Body of pancreas (tissue), 4 donors: ENCODE results near the gene CLMN.

Experiments
- CTCF ChIP-seq, 7 experiments: fragments of 450-650 bp in 4 of 7; fragments of 200-600 bp in 3 of 7; sonication (generic) in 3 of 7; IDR thresholded peaks; one replicate each; pipeline ENCODE4 v1.5.1; 2016 to 2019; ENCODE audit warnings: antibody characterized with exemption in 7 of 7
- POLR2A ChIP-seq, 3 donors: fragments of 450-650 bp; IDR thresholded peaks; one replicate each; pipeline ENCODE4 v1.6.1; 2016; ENCODE audit warnings: antibody characterized with exemption in 3 of 3, mild to moderate bottlenecking in 2 of 3

GRCh38 chr14:95162641-95163040, 157.1 kb downstream of the CLMN start:
- TF ChIP-seq CTCF (IDR thresholded peaks at IDR 0.05) = no peak
- no peak for TF ChIP-seq POLR2A (IDR thresholded peaks at IDR 0.05)
